H1 (cell line): ENCODE results near the gene EPX.

Source experiments
- EP300 ChIP-seq, 2 experiments: IDR thresholded peaks; 1 replicate in 1 of 2; 2 replicates in 1 of 2; pipeline ENCODE4 v1.6.1; 2011 to 2012; ENCODE audit warnings: low read depth in 2 of 2, low read length in 2 of 2, mild to moderate bottlenecking in 2 of 2, borderline replicate concordance in 1 of 2, inconsistent platforms in 1 of 2, moderate library complexity in 1 of 2
- POLR2A ChIP-seq, 2 experiments: IDR thresholded peaks; 1 replicate in 1 of 2; 2 replicates in 1 of 2; pipeline ENCODE4 v1.6.1; 2011; ENCODE audit warnings: low read depth in 2 of 2, low read length in 2 of 2, mild to moderate bottlenecking in 2 of 2; ENCODE audit errors: control extremely low read depth in 1 of 2
- POLR2AphosphoS5 ChIP-seq: IDR thresholded peaks from 2 replicates; pipeline ENCODE4 v1.6.1; 2011; ENCODE audit warnings: low read depth, low read length
- POU5F1 ChIP-seq: IDR thresholded peaks from 2 replicates; pipeline ENCODE4 v1.6.1; 2011; ENCODE audit warnings: low read depth, mild to moderate bottlenecking, low read length, moderate library complexity
- SRF ChIP-seq: IDR thresholded peaks from 2 replicates; pipeline ENCODE4 v1.6.1; 2011; ENCODE audit warnings: mild to moderate bottlenecking, low read depth, low read length, moderate library complexity
- ZNF274 ChIP-seq: IDR thresholded peaks from 2 replicates; pipeline ENCODE4 v1.7.0; 2012; ENCODE audit warnings: low read length, borderline replicate concordance; ENCODE audit errors: extremely low read depth
- TF ChIP-seq, protein P1 (sequence below), 3 experiments: IDR thresholded peaks; 1 replicate in 2 of 3; 2 replicates in 1 of 3; pipeline versions ENCODE4 v1.5.1 to v1.6.1; 2011; ENCODE audit warnings: low read length in 3 of 3, mild to moderate bottlenecking in 3 of 3, inconsistent platforms in 2 of 3, low read depth in 1 of 3, moderate library complexity in 1 of 3; ENCODE audit not compliant: insufficient read depth in 1 of 3; ENCODE audit errors: control extremely low read depth in 1 of 3
- TF ChIP-seq, protein P2 (sequence below): IDR thresholded peaks from 2 replicates; pipeline ENCODE4 v1.6.1; 2012; ENCODE audit warnings: inconsistent platforms

DNA sequence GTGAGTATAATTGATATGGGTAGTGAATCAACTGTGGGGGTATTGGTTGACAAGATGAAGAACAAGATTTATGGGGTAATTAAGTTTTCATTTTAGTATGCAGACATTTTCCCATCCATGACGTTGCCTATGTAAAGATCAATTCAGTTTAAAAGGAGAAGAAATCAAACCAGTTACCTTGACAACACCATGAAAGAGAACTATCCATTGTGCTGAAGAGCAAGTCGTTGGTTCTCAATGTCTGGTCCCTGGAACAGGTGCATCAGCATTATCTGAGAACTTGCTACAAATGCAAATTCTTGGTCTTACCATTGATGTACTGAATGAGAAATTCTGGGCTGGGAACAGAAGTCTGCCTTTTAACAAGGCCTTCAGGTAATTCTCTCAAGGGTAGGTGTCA lies 26.5 kb upstream of the EPX start:
- TF ChIP-seq, protein P1, sequence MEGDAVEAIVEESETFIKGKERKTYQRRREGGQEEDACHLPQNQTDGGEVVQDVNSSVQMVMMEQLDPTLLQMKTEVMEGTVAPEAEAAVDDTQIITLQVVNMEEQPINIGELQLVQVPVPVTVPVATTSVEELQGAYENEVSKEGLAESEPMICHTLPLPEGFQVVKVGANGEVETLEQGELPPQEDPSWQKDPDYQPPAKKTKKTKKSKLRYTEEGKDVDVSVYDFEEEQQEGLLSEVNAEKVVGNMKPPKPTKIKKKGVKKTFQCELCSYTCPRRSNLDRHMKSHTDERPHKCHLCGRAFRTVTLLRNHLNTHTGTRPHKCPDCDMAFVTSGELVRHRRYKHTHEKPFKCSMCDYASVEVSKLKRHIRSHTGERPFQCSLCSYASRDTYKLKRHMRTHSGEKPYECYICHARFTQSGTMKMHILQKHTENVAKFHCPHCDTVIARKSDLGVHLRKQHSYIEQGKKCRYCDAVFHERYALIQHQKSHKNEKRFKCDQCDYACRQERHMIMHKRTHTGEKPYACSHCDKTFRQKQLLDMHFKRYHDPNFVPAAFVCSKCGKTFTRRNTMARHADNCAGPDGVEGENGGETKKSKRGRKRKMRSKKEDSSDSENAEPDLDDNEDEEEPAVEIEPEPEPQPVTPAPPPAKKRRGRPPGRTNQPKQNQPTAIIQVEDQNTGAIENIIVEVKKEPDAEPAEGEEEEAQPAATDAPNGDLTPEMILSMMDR (IDR thresholded peaks at IDR 0.05; ENCODE audit: control extremely low read depth in 1 of 3, insufficient read depth in 1 of 3, low read depth in 1 of 3, low read length in 3 of 3) = no peak
- TF ChIP-seq, protein P2, sequence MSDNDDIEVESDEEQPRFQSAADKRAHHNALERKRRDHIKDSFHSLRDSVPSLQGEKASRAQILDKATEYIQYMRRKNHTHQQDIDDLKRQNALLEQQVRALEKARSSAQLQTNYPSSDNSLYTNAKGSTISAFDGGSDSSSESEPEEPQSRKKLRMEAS = no peak
- no peak for TF ChIP-seq POLR2AphosphoS5
- TF ChIP-seq ZNF274 = no peak
- TF ChIP-seq POU5F1 = no peak
- TF ChIP-seq EP300 (IDR thresholded peaks at IDR 0.05; ENCODE audit: borderline replicate concordance in 1 of 2, low read depth in 2 of 2, low read length in 2 of 2) = no peak
- no peak for TF ChIP-seq POLR2A (IDR thresholded peaks at IDR 0.05; ENCODE audit: control extremely low read depth in 1 of 2, low read depth in 2 of 2, low read length in 2 of 2)
- TF ChIP-seq SRF = no peak
